CD4-positive, alpha-beta memory T cell (primary cell): ENCODE results near the gene ERCC6L. TPM values are rescaled to one million over a fixed set of nuclear protein-coding genes. Genes with fewer than 3 reads are reported as not detected.
A peak's percentile ranks its signal among the peaks of the same experiment; 100 is the strongest.

Source experiments
- CTCF ChIA-PET: fragments of 350-600 bp; sonication (Branson Sonifier 250); formaldehyde crosslinking; loops from one replicate; lab custom pipeline; 2021; ENCODE audit warnings: inconsistent platforms; ENCODE audit not compliant: partially characterized antibody; lab: Charles Lee
- POLR2A ChIA-PET: fragments of 350-600 bp; sonication (Branson Sonifier 250); formaldehyde crosslinking; loops from one replicate; lab custom pipeline; 2021; ENCODE audit not compliant: partially characterized antibody; lab: Charles Lee
- DNase-seq, 5 donors: peaks; one replicate each; pipeline versions ENCODE4 v3.0.0 to v3.0.0-alpha.2; 2020 to 2022; ENCODE audit warnings: mixed read lengths in 1 of 5
- H3K27ac ChIP-seq: one replicate; pipeline ENCODE4 v1.7.0; 2013; ENCODE audit warnings: low read depth, low read length
- H3K27me3 ChIP-seq: 2 replicates; pipeline ENCODE4 v1.7.0; 2013; ENCODE audit warnings: mild to moderate bottlenecking, low read length, moderate library complexity; ENCODE audit not compliant: insufficient read depth
- H3K36me3 ChIP-seq: 2 replicates; pipeline ENCODE4 v1.7.0; 2013; ENCODE audit warnings: mild to moderate bottlenecking, low read length, moderate library complexity; ENCODE audit not compliant: insufficient read depth
- H3K4me1 ChIP-seq: 2 replicates; pipeline ENCODE4 v1.7.0; 2013; ENCODE audit warnings: mild to moderate bottlenecking, low read length, moderate library complexity; ENCODE audit not compliant: insufficient read depth
- H3K4me3 ChIP-seq, 2 donors: one replicate each; pipeline ENCODE4 v1.7.0; 2013; ENCODE audit warnings: low read length in 2 of 2, mild to moderate bottlenecking in 1 of 2
- H3K9me3 ChIP-seq, 2 donors: one replicate each; pipeline ENCODE4 v1.7.0; 2013; ENCODE audit warnings: low read length in 2 of 2, control low read depth in 1 of 2; ENCODE audit not compliant: control insufficient read depth in 1 of 2
- H3K27ac Mint-ChIP-seq, 7 donors: one replicate each; pipeline ENCODE4 v1.8.0; 2020 to 2021; ENCODE audit warnings: mixed read lengths in 7 of 7, mild to moderate bottlenecking in 6 of 7, inconsistent platforms in 3 of 7, moderate library complexity in 3 of 7
- H3K27me3 Mint-ChIP-seq, 2 donors: one replicate each; pipeline ENCODE4 v1.8.0; 2020 to 2021; ENCODE audit warnings: mixed read lengths in 2 of 2
- H3K36me3 Mint-ChIP-seq, 2 donors: one replicate each; pipeline ENCODE4 v1.8.0; 2020 to 2021; ENCODE audit warnings: mixed read lengths in 2 of 2, inconsistent platforms in 1 of 2, mild to moderate bottlenecking in 1 of 2
- H3K4me1 Mint-ChIP-seq, 4 donors: one replicate each; pipeline ENCODE4 v1.8.0; 2020 to 2021; ENCODE audit warnings: mixed read lengths in 4 of 4, mild to moderate bottlenecking in 1 of 4
- H3K4me3 Mint-ChIP-seq, 8 donors: one replicate each; pipeline ENCODE4 v1.8.0; 2020 to 2021; ENCODE audit warnings: mixed read lengths in 8 of 8, mild to moderate bottlenecking in 7 of 8, moderate library complexity in 6 of 8, inconsistent platforms in 3 of 8
- H3K9me3 Mint-ChIP-seq, 8 donors: one replicate each; pipeline ENCODE4 v1.8.0; 2020 to 2021; ENCODE audit warnings: mixed read lengths in 8 of 8, mild to moderate bottlenecking in 5 of 8, inconsistent platforms in 3 of 8, moderate library complexity in 1 of 8
- intact Hi-C: fragments of 100-400 bp; cut with micrococcal nuclease; formaldehyde crosslinking; loops from one replicate; pipeline ENCODE4 v1.15.1; 2023
- polyA plus RNA-seq, 2 donors: library from polyadenylated mRNA; unstranded; fragments of 300-500 nt; fragmentation: Illumina TruSeq; gene quantifications; one replicate each; pipeline ENCODE4 v1.2.3, GENCODE V29; 2021
- total RNA-seq, 2 experiments: library from RNA; stranded (reverse); gene quantifications; one replicate each; pipeline ENCODE4 v1.2.3, GENCODE V29; 2021

ERCC6L gene
- total and polyA plus RNA-seq, 4 experiments from 2014 or later = 0.15 to 0.30 (median 0.26) TPM

DNA sequence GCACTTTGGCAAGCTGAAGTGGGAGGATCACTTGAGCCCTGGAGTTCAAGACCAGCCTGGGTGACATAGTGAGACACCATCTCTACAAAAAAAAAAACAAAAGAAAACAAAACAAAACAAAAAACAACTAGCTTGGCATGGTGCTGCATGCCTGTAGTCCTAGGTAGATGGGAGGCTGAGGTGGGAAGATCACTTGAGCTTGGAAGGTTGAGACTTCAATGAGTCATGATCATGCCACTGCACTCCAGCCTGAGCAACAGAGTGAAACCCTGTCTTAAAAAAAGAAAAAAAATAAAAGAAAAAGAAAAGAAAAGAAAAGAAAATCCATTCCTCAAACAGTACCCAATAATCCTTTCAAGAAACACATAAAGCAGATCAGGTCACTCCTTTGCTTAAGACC lies 14.9 kb upstream of the ERCC6L start:
- Mint-ChIP-seq H3K36me3 (peaks cover 0 to 13% of the 10 kb centered on the region in 2 donors), H3K4me3 (no peak overlapping the region), H3K4me1 (peaks cover 0 to 6% (median 2%) of the 10 kb centered on the region in 4 donors), H3K27me3 (peaks cover 11 to 17% of the 10 kb centered on the region in 2 donors), H3K27ac (no peak overlapping the region), H3K9me3 (no peaks in the 10 kb centered on the region)
- Histone ChIP-seq H3K36me3 (no peaks in the 10 kb centered on the region), H3K27me3 (no peaks in the 10 kb centered on the region), H3K4me1 (no peaks in the 10 kb centered on the region), H3K27ac (no peak overlapping the region), H3K4me3 (no peak overlapping the region), H3K9me3 (no peaks in the 10 kb centered on the region)
- CTCF ChIA-PET = interaction anchor here (1.9 kb wide), 1 partner anchor 9 kb away, joined by 13 read pairs; no protein-coding TSS in a partner anchor
- POLR2A ChIA-PET = no interaction called here
- intact Hi-C loops = no loop called here
- DNase-seq = no peak

DNA sequence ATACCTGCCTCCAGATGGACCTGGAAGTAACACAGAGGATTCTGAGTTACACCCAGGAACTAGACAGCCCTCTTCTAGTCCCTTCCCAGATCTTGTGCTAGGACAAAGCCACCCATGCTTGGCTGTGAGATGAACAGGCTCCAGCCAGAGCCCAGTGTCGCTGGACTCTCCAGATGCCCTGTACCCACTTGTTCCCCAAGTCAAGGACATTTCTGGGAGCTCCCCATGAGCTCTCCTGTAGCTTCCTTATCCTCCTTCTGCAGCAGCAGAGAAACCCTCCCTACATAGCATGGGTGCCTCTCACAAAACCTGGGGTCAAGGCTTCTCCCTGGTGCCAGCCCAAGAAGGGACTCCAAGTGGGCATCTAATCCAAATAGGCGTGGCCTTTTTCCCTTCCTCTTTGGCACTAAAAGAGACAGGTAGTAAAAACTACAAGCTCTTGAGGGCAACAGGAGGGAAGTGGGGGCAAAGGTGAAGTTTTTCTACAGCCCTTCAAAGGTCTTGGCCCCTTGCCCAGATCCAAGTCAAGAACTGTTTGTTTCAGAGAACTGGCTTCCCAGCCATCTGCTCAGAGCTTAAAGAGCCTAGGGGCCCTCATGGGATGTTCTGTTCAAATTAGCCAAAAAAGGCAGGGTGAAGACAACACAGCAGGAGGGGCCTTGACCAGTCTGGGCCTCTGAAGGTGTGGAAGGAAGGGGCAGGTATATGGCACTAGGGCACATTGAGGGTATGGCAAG lies 8.5 kb upstream of the ERCC6L start:
- Mint-ChIP-seq H3K36me3 (no peaks in the 10 kb centered on the region), H3K27me3 (no peaks in the 10 kb centered on the region), H3K27ac (no peak overlapping the region), H3K4me3 (no peak overlapping the region), H3K9me3 (no peaks in the 10 kb centered on the region), H3K4me1 (no peaks in the 10 kb centered on the region)
- CTCF ChIA-PET = interaction anchor here (2.4 to 6.0 kb wide), 2 partner anchors 9 to 30 kb away, joined by 6 to 48 read pairs; partner anchors contain the start of genes ERCC6L and RPS4X
- no peaks in the 10 kb centered on the region for H3K9me3 ChIP-seq
- H3K4me3 ChIP-seq = no peak overlapping the region
- POLR2A ChIA-PET = interaction anchor here (0.7 kb wide), 1 partner anchor 59 kb away, joined by 4 read pairs; no protein-coding TSS in a partner anchor
- no peak for DNase-seq
- H3K4me1 ChIP-seq = no peaks in the 10 kb centered on the region
- intact Hi-C loops = loop anchor here (10.0 kb wide), 1 partner anchor 297 kb away; no protein-coding TSS in a partner anchor
- no peaks in the 10 kb centered on the region for H3K27me3 ChIP-seq
- H3K27ac ChIP-seq = no peak overlapping the region
- H3K36me3 ChIP-seq = no peaks in the 10 kb centered on the region

GRCh38 chrX:72245461-72246089 lies 6.7 kb upstream of the ERCC6L start:
- Mint-ChIP-seq H3K27me3 (no peaks in the 10 kb centered on the region), H3K4me1 (no peaks in the 10 kb centered on the region), H3K9me3 (no peaks in the 10 kb centered on the region), H3K4me3 (no peak overlapping the region), H3K27ac (no peak overlapping the region), H3K36me3 (no peaks in the 10 kb centered on the region)
- DNase-seq = peak in 4 of 5 donors; percentile 20 to 43 (median 28)
- intact Hi-C loops = loop anchor here (10.0 kb wide), 1 partner anchor 299 kb away; no protein-coding TSS in a partner anchor
- ChIA-PET CTCF (interaction anchor here (0.6 to 6.0 kb wide), 9 partner anchors 9 to 295 kb away, joined by 3 to 48 read pairs (median 4); partner anchors contain the start of gene RPS4X), POLR2A (interaction anchor here (0.6 kb wide), 1 partner anchor 31 kb away, joined by 4 read pairs; the partner anchor contains the start of gene RPS4X)
- Histone ChIP-seq H3K4me1 (no peaks in the 10 kb centered on the region), H3K4me3 (no peak overlapping the region), H3K9me3 (no peaks in the 10 kb centered on the region), H3K36me3 (no peaks in the 10 kb centered on the region), H3K27me3 (no peaks in the 10 kb centered on the region), H3K27ac (no peak overlapping the region)

DNA sequence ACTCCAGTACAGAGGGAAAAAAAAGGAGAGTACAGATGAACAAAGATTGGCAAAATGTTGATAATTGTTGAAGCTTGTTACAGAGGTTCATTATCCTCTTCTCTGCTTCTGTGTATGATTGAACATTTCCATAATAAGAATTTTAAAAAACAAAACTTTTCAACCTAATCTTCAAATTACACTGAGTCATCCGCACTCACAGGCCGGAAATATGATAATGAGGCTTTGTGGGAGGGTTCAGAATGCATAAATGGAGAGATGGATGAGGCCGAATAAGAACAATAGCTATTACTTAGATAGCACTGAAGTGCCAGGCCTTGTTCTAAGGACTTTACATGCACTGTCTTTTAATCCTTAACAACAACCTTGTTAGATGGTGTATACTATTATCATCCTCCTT lies 4.6 kb upstream of the ERCC6L start:
- no peaks in the 10 kb centered on the region for H3K9me3 ChIP-seq
- ChIA-PET POLR2A (interaction anchor here (0.8 kb wide), 2 partner anchors 33 to 62 kb away, joined by 3 to 4 read pairs; partner anchors contain the start of gene RPS4X), CTCF (interaction anchor here (0.8 to 6.0 kb wide), 2 partner anchors 34 to 298 kb away, joined by 3 to 48 read pairs; partner anchors contain the start of gene RPS4X)
- peaks cover 0 to 2% (median 1%) of the 10 kb centered on the region in 4 donors for H3K4me1 Mint-ChIP-seq
- no peaks in the 10 kb centered on the region for H3K27me3 ChIP-seq
- no peaks in the 10 kb centered on the region for H3K27me3 Mint-ChIP-seq
- no peak overlapping the region for H3K27ac ChIP-seq
- H3K27ac Mint-ChIP-seq = no peak overlapping the region
- no peak overlapping the region for H3K4me3 ChIP-seq
- no peaks in the 10 kb centered on the region for H3K36me3 Mint-ChIP-seq
- no peak overlapping the region for H3K4me3 Mint-ChIP-seq
- no peak for DNase-seq
- intact Hi-C loops = loop anchor here (10.0 kb wide), 1 partner anchor 301 kb away; no protein-coding TSS in a partner anchor
- no peaks in the 10 kb centered on the region for H3K9me3 Mint-ChIP-seq
- no peaks in the 10 kb centered on the region for H3K36me3 ChIP-seq
- H3K4me1 ChIP-seq = peaks cover under 1% of the 10 kb centered on the region

DNA sequence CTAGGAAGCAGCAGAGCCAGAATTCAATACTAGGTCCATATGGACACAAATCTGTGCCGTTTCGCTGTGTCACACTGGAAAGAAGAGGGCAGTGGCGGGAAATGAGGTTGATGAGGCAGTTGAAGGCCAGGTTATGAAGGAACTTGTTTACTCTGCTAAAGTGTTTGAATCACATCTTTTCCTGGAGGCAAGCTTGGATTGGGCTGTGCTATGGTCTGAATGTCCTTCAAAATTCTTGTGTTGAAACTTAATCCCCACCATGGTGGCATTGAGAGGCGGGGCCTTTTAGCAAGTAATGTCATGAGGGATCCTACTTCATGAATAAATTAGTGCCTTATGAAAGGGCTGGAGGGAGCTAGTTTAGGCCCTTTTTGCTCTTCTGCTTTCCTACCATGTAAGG lies 2.1 kb upstream of the ERCC6L start:
- intact Hi-C loops = loop anchor here (10.0 kb wide), 1 partner anchor 304 kb away; no protein-coding TSS in a partner anchor

GRCh38 chrX:72238183-72238582 lies 644 bp downstream of the ERCC6L start:
- peak overlapping the region; percentile 54 to 84 (median 74) for H3K4me3 Mint-ChIP-seq
- Histone ChIP-seq H3K9me3 (no peaks in the 10 kb centered on the region), H3K27me3 (no peaks in the 10 kb centered on the region), H3K4me1 (peaks cover 3% of the 10 kb centered on the region), H3K36me3 (no peaks in the 10 kb centered on the region), H3K27ac (no peak overlapping the region), H3K4me3 (no peak overlapping the region)
- no peaks in the 10 kb centered on the region for H3K36me3 Mint-ChIP-seq
- ChIA-PET POLR2A (interaction anchor here (1.1 to 1.7 kb wide), 2 partner anchors 39 to 106 kb away, joined by 5 to 9 read pairs; partner anchors contain the start of genes RPS4X and RTL5), CTCF (interaction anchor here (0.8 to 1.3 kb wide), 3 partner anchors 9 to 40 kb away, joined by 4 to 6 read pairs (median 4); partner anchors contain the start of gene RPS4X)
- no peak for DNase-seq
- intact Hi-C loops = loop anchor here (2.0 to 10.0 kb wide), 2 partner anchors 39 to 53 kb away; partner anchors contain the start of genes PIN4 and RPS4X
- H3K9me3 Mint-ChIP-seq = no peaks in the 10 kb centered on the region
- H3K27me3 Mint-ChIP-seq = no peaks in the 10 kb centered on the region
- peaks cover 0 to 7% (median 3%) of the 10 kb centered on the region in 4 donors for H3K4me1 Mint-ChIP-seq
- peak overlapping the region in 3 of 7 donors; percentile 20 to 50 (median 36) for H3K27ac Mint-ChIP-seq

More for the DNA sequence above, 2.1 kb upstream of the ERCC6L start:
- CTCF ChIA-PET = interaction anchor here (0.9 to 1.2 kb wide), 2 partner anchors 36 to 243 kb away, joined by 3 read pairs; partner anchors contain the start of gene RPS4X
- Histone ChIP-seq H3K4me1 (peaks cover 3% of the 10 kb centered on the region), H3K27ac (no peak overlapping the region), H3K36me3 (no peaks in the 10 kb centered on the region), H3K27me3 (no peaks in the 10 kb centered on the region), H3K9me3 (no peaks in the 10 kb centered on the region), H3K4me3 (no peak overlapping the region)
- H3K27ac Mint-ChIP-seq = no peak overlapping the region
- POLR2A ChIA-PET = interaction anchor here (1.9 kb wide), 1 partner anchor 36 kb away, joined by 7 read pairs; the partner anchor contains the start of gene RPS4X
- DNase-seq = no peak
- peaks cover 0 to 7% (median 3%) of the 10 kb centered on the region in 4 donors for H3K4me1 Mint-ChIP-seq
- H3K9me3 Mint-ChIP-seq = no peaks in the 10 kb centered on the region
- no peaks in the 10 kb centered on the region for H3K27me3 Mint-ChIP-seq
- no peaks in the 10 kb centered on the region for H3K36me3 Mint-ChIP-seq
- no peak overlapping the region for H3K4me3 Mint-ChIP-seq
